HepG2 (cell line): ENCODE measurements around the gene FYB1. TPM values are rescaled to one million over a fixed set of nuclear protein-coding genes. Genes with fewer than 3 reads are reported as not detected.

Source experiments
- ARNT ChIP-seq: fragments of 450-650 bp; IDR thresholded peaks from 2 replicates; pipeline ENCODE4 v1.6.1; 2017
- HNF4A ChIP-seq: sonication (generic); formaldehyde crosslinking; IDR thresholded peaks from 2 replicates; pipeline ENCODE4 v1.4.0; 2020; ENCODE audit warnings: missing genetic modification reagents
- MTA1 ChIP-seq: sonication (generic); formaldehyde crosslinking; IDR thresholded peaks from 2 replicates; pipeline ENCODE4 v1.4.0; 2020; ENCODE audit warnings: missing genetic modification reagents, mild to moderate bottlenecking, borderline replicate concordance
- NFIC ChIP-seq: IDR thresholded peaks from 2 replicates; pipeline ENCODE4 v1.6.1; 2012; ENCODE audit warnings: mild to moderate bottlenecking, low read length, inconsistent platforms
- NFYC ChIP-seq: IDR thresholded peaks from 2 replicates; pipeline ENCODE4 v1.6.1; 2016; ENCODE audit warnings: missing genetic modification reagents, missing compliant biosample characterization
- NR2F1 ChIP-seq, 2 experiments: fragments of 450-650 bp in 1 of 2; formaldehyde crosslinking in 1 of 2; IDR thresholded peaks; 2 replicates each; pipeline versions ENCODE4 v1.5.0 to v1.6.1; 2016 to 2020; ENCODE audit warnings: mild to moderate bottlenecking in 1 of 2, missing compliant biosample characterization in 1 of 2, missing genetic modification reagents in 1 of 2, moderate library complexity in 1 of 2
- ZKSCAN1 ChIP-seq: fragments of 150-350 bp; IDR thresholded peaks from 2 replicates; pipeline ENCODE4 v1.6.1; 2014; ENCODE audit warnings: low read length
- ZNF260 ChIP-seq: sonication (generic); formaldehyde crosslinking; IDR thresholded peaks from 2 replicates; pipeline ENCODE4 v1.4.0; 2020; ENCODE audit warnings: missing genetic modification reagents, low read depth, mild to moderate bottlenecking, borderline replicate concordance
- ZNF331 ChIP-seq: sonication (generic); formaldehyde crosslinking; IDR thresholded peaks from 2 replicates; pipeline ENCODE4 v1.4.0; 2020; ENCODE audit warnings: missing genetic modification reagents
- ZNF747 ChIP-seq: sonication (generic); formaldehyde crosslinking; IDR thresholded peaks from 2 replicates; pipeline ENCODE4 v1.8.1; 2023; ENCODE audit warnings: missing genetic modification reagents, mild to moderate bottlenecking, borderline replicate concordance
- polyA plus RNA-seq, 8 experiments: library from polyadenylated mRNA; depleted of rRNA in 3 of 8; stranded (reverse) in 7 of 8; unstranded in 1 of 8; fragments of >200 nt; fragmentation: Illumina TruSeq in 4 of 8; extraction: Trizol in 4 of 8; gene quantifications; 2 replicates each; pipeline versions ENCODE4 v1.2.1 to v1.2.3, GENCODE V29; 2011 to 2016; ENCODE audit warnings: low read depth in 4 of 8, missing spikeins in 1 of 8, mixed read lengths in 1 of 8; ENCODE audit not compliant: insufficient read depth in 1 of 8
- total RNA-seq, 5 experiments: library from RNA; depleted of rRNA; stranded (reverse); fragments of >200 nt; fragmentation: Illumina TruSeq; extraction: Trizol; gene quantifications; 2 replicates each; pipeline ENCODE4 v1.2.3, GENCODE V29; 2016; ENCODE audit warnings: low read depth in 1 of 5
- TF ChIP-seq, protein P1 (sequence below): IDR thresholded peaks from 2 replicates; pipeline ENCODE4 v1.6.1; 2016; ENCODE audit warnings: missing compliant biosample characterization, missing genetic modification reagents, borderline replicate concordance
- TF ChIP-seq, protein P2 (sequence below): sonication (generic); formaldehyde crosslinking; IDR thresholded peaks from 2 replicates; pipeline ENCODE4 v1.4.0; 2020; ENCODE audit warnings: missing genetic modification reagents, borderline replicate concordance

Gene FYB1
- total and polyA plus RNA-seq, 2 of the 13 experiments (the other 11 are each of a cell fraction or from before 2014, with no cell fraction given): 0.03 TPM; not detected in 1

DNA sequence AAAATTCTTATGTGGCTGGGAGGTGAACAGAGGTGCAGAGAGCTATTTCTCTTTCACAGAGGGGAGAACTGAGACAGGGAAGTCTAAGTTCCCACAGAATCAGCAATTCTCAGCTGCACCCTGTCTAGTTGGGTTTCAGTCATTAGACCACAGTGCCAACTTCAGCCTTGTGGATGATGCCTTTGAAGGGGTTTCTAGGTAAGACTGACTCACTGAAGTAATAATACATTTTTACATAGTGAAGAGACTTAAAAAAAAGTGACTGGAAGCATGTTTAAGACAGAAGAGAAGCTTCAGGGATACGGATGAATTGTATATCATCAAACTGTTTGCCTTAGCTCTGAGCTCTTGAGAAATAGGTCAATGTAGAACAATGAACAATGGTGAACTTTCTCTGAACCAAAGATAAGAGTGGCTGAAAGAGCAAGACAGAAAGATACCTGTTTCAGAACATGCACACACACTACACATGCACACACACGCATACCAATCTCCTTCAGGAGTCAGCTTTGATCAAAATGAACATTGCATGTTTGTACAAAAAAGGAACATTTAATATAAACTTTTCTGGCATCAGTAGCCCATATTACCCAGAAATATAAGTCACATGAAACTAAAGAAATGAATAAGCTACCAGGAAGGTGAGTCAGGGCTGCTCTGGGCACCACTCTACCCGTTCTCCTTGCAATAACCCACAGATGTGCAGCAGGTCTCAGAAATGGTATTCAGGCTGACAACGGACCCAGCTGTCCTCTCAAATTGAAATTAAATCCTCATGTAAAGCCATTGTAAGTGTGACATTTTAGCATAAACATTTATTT, 12.6 kb upstream of the FYB1 start (continued):
- no peak for TF ChIP-seq ZNF747
- no peak for TF ChIP-seq ARNT
- TF ChIP-seq, protein P1, sequence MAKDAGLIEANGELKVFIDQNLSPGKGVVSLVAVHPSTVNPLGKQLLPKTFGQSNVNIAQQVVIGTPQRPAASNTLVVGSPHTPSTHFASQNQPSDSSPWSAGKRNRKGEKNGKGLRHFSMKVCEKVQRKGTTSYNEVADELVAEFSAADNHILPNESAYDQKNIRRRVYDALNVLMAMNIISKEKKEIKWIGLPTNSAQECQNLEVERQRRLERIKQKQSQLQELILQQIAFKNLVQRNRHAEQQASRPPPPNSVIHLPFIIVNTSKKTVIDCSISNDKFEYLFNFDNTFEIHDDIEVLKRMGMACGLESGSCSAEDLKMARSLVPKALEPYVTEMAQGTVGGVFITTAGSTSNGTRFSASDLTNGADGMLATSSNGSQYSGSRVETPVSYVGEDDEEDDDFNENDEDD (CRISPR knock-in tag): no peak
- no peak for TF ChIP-seq ZKSCAN1
- TF ChIP-seq NFIC: no peak
- TF ChIP-seq ZNF260 (CRISPR knock-in tag): no peak
- TF ChIP-seq MTA1 (CRISPR knock-in tag): no peak
- TF ChIP-seq, protein P2, sequence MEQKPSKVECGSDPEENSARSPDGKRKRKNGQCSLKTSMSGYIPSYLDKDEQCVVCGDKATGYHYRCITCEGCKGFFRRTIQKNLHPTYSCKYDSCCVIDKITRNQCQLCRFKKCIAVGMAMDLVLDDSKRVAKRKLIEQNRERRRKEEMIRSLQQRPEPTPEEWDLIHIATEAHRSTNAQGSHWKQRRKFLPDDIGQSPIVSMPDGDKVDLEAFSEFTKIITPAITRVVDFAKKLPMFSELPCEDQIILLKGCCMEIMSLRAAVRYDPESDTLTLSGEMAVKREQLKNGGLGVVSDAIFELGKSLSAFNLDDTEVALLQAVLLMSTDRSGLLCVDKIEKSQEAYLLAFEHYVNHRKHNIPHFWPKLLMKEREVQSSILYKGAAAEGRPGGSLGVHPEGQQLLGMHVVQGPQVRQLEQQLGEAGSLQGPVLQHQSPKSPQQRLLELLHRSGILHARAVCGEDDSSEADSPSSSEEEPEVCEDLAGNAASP (CRISPR knock-in tag): no peak
- peak; percentile 88 for TF ChIP-seq NR2F1 (CRISPR knock-in tag; IDR thresholded peaks at IDR 0.05)
- 0 out of 2 replicates have a peak, but pooled peaks have one; percentile 11 for TF ChIP-seq ZNF331 (CRISPR knock-in tag)
- no peak for TF ChIP-seq NFYC (CRISPR knock-in tag)
- TF ChIP-seq HNF4A (CRISPR knock-in tag): peak; percentile 25; the same call in 1 of the 2 replicates
